NCI-H748 (cell line): ENCODE results near the gene TMEM88.
"Not testable (repeated sequence)": the region's sequence is repeated elsewhere in the genome, so short reads cannot be mapped to it uniquely, and the experiment has no call there.

Experiments
- DNase-seq: peaks from one replicate; lab custom pipeline; 2025; ENCODE audit not compliant: unreplicated experiment; lab: John Stamatoyannopoulos, UW

TMEM88 gene, protein sequence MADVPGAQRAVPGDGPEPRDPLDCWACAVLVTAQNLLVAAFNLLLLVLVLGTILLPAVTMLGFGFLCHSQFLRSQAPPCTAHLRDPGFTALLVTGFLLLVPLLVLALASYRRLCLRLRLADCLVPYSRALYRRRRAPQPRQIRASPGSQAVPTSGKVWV

DNA sequence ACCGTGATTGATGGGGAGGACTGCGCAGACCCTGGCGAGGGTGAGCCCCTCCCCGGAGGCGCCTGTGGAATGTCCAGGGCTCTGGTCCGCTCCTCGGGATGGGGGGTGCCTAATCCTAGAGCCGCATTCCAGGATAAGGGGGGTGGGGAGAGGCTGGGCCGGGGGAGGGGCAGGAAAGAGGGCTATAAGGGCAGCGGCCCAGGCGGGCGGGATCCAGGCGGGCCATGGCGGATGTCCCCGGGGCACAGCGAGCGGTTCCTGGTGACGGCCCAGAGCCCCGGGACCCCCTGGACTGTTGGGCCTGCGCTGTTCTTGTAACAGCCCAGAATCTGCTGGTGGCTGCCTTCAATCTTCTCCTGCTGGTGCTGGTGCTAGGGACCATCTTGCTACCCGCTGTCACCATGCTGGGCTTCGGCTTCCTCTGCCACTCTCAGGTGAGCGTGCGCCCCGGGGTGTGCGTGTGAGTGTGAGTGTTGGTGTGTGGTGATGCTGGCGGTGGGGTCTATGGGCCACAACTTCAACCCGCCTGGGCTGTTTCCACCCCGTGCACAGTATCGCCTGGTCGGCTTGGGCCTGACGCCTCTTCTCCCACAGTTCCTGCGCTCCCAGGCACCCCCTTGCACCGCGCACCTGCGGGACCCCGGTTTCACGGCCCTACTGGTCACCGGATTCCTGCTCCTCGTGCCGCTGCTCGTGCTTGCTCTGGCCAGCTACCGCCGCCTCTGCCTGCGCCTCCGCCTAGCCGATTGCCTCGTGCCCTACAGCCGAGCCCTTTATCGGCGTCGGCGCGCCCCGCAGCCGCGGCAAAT, at the start of gene TMEM88:
Gene TMEM88 (plus strand): TSS at position 216 of the 809 bp plus-strand sequence. CDS start 9 bp downstream, at position 225.
- peak; percentile 51 for DNase-seq

DNA sequence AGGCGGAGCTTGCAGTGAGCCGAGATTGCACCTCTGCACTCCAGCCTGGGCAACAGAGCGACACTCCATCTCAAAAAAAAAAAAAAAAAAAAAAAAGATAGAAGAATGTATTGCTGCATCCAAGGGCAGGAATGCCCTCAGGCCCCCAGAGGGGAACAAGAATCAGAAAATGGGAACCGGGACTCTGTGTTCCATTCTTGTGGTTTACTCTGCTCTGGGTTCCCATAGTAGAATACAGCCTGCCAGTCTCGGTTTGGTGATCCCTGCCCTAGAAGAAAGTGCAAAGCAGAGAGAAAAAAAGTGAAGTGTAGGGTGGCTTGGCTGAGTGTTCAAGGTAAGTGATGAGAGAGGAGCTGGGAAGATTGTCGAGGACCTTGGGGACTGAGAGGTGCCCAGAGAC, 48.3 kb upstream of the TMEM88 start:
- DNase-seq = no peak

DNA sequence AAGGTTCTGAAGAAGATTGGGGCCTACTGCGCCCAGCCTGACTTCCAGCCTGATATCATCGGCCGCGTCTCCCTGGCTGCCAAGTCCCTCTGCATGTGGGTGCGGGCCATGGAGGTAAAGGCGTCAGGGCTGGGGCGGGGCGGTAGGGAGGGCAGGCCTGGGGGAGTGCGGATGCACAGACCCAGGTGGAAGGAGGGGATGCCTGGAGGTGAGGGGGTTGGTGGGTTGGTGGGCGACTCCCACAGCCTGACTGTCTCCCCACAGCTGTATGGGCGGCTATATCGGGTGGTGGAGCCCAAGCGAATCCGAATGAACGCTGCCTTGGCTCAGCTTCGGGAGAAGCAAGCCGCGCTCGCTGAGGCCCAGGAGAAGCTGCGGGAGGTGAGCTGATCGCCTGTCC, 47.7 kb upstream of the TMEM88 start:
- DNase-seq = no peak

DNA sequence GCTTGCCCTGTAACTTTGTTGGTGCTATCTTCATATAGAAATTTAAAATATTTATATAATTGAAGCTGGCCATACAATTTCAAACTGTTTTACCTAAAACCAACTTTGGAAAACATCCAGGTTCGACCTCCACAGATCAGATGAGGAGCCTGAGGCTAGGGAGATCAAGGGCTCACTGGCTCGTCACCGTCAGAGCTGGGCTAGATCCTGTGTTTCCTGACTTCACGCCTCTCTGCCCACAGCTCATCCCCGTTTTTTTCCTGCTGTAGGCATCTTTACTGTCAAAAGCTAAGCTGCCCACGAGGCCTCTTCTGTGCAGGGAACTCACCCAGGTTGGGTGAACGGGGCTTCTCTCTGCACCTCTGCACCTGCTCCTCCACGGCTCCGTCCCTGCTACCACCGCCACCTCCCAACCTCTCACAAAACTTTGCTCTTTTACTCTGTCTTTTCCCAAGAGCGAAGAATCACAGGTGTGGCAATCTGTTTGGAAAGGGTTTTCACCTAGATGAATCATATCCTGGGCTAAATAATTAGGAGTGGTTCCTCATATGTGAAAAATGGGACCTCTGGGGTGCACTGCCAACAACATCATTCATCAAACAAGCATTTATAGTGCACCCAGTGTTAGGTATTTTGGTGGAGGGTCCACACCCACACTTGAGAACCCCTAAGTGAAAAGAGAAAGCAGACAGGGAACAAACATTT, 45.6 kb upstream of the TMEM88 start:
- no peak for DNase-seq

DNA sequence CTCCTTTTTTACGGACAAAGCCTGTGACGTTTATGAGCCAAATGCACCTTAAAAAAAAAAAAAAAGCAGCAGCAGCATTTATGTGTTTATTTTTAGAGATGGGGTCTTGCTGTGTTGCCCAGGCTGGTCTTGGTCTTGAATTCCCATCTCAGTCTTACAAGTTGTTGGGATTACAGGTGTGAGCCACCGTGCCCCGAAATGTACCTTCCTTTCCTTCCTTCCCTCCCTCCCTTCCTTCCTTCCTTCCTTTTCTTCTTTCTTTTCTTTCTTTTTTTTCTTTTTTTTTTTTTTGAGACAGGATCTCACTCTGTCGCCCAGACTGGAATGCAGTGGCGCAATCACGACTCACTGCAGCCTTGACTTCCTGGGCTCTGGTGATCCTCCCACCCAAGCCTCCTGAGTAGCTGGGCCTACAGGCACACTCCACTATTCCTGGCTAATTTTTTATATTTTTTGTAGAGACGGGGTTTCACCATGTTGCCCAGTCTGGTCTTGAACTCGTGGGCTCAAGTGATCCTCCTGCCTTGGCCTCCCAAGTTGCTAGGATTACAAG, 45.0 kb upstream of the TMEM88 start:
- not testable (repeated sequence) for DNase-seq

DNA sequence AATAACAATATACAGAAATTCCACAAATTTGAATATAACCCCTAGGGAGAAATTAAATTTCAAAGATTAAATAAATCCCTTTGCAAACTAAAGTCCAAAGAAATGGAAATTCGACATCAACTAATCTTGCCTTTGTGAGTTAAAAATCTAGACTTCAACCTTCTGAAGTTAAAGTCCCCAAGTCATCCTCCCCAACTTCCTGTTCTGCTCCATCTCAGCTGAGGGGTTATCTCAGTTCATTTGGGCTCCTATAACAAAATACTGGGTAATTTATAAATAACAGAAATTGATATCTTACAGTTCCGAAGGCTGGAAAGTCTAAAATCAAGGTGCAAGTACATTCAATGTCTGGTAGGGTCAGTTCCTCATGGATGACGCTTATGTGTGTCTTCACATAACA, 43.6 kb upstream of the TMEM88 start:
- no peak for DNase-seq

DNA sequence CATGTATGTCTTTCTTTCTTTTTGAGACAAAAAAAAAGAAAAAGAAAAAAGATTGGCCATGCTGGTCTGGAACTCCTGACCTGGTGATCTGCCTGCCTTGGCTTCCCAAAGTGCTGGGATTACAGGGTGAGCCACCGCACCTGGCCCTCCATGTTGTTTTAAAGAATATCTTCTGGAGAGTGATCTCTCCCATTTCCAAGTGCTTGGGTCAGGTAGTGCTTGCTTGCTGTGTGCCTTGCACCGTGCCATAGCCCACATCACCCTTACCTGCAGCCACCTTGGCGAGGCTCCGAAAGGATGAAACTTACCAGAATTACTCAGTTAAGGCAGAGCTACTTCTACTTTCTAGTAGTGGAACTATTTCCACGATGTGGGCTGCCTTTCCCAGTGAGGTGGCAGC, 39.9 kb upstream of the TMEM88 start:
- no peak for DNase-seq

DNA sequence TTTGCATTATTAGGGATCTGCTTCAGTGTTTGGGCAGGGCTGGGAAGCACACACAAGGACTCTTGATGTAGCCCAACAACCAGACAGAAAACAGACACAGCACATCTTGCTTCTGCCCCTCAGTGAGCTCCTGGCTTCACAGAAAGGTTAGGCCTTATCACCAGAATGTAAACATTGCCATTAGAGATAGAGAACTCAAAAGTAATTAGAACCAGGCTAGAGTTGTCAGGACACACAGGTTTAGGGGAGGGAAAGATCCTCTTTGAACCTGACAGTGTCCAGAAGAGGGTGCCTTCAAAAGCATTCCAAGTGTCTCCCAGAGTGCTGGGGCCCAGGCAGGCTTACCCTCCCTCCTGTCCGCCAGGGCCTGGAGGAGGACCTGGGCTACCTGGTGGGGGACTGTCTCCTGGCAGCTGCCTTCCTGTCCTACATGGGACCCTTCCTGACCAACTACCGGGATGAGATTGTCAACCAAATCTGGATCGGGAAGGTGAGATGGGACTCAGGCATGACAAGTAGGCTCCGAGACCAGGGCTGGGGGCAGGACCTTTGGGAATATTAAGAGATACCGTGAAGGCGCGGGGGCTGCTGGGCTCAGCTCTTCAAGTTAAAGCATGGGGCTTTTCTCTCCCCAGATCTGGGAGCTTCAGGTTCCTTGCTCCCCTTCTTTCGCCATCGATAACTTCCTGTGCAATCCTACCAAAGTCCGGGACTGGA, 37.8 kb upstream of the TMEM88 start:
- DNase-seq = no peak

DNA sequence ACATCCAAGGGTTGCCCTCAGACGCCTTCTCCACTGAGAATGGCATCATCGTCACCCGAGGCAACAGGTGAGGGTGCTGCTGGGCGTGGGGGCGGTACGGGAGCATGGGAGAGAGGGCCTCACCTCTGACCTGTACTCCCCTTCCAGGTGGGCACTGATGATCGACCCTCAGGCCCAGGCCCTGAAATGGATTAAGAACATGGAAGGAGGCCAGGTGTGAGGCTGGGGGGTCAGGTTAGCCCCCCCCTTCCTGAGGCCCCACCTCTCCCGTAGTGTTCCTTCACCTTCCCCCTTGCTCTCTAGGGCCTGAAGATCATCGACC, 37.3 kb upstream of the TMEM88 start:
- no peak for DNase-seq

DNA sequence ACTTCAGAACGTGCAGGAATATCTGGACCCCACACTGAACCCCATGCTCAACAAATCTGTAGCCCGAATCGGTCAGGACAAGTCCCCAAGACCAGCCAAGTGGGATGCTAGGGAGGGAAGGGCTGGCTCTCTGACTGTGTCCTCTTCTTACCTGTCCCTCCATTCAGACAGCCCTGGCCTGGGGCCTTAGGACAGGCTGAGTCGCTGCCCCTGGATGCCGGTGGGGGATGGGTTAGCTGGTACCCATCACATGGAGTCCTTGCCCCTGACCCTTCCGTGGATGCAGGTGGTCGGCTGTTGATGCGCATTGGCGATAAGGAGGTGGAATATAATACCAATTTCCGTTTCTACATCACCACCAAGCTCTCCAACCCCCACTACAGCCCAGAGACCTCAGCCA, 36.8 kb upstream of the TMEM88 start:
- no peak for DNase-seq

DNA sequence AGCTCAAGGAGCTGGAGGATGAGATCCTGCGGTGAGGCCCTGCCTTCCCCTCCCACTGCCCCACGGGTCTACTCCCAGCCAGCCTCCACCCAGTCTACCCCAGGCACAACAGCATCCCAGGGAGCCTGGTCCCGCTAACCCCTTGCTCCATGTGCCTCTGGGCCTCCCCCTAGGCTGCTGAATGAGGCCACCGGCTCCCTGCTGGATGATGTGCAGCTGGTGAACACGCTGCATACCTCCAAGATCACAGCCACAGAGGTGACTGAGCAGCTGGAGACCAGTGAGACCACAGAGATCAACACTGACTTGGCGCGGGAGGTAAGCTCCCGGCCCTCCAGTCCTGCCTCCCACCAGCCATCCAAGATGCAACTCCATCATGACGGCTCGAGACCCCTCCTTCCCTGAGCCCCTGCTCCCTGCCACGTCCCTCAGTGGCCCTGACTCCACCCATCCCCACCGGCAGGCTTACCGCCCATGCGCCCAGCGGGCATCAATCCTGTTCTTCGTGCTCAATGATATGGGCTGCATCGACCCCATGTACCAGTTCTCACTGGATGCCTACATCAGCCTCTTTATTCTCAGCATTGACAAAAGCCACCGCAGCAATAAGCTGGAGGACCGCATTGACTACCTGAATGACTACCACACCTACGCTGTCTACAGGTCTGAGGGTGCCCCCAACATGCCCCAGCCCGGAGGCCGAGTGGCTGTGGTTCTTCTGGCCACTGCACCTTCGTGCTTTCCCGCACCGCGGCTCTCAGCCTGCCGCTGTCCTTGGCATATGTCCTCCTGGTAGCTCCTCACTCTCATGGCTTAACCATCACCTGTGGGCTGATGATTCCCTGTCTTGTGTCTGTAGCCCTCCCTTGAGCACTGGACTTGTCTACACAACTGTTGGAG, 35.9 kb upstream of the TMEM88 start:
- no peak for DNase-seq

DNA sequence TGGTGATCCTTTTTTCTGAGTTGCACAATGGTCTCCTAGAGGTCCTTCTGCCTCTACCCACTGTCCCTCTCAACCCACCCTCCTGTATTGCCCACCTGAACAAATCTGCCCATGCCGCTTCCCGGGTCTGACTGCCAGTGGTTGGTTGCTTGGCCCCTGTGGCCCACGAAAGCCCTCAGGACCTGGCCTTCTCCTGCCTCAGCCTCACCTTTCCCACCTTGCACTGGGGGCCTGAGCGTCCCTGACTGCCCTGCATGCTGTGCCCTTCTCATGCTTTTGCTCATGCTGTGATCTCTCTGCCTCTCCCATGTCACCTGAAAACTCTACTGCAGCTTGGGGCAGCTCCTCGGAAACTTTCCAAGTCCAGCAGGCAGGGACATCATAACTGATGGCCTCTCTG, 34.6 kb upstream of the TMEM88 start:
- DNase-seq = no peak

DNA sequence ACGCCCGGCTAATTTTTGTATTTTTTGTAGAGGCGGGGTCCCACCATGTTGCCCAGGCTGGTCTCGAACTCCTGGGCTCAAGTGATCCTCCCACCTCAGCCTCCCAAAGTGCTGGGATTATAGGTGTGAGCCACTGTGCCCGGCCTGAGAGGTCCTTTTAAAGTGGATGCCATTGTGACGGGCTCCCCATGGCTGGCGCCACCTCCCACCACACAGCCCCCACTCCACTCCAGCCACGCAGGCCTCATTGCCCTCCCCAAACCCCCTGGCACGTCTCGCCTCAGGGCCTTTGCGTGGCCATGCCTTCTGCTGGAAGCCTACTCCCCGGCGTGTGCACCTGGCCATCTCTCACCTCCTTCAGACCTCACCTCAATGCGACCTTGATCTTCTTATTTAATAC, 32.7 kb upstream of the TMEM88 start:
- no peak for DNase-seq

DNA sequence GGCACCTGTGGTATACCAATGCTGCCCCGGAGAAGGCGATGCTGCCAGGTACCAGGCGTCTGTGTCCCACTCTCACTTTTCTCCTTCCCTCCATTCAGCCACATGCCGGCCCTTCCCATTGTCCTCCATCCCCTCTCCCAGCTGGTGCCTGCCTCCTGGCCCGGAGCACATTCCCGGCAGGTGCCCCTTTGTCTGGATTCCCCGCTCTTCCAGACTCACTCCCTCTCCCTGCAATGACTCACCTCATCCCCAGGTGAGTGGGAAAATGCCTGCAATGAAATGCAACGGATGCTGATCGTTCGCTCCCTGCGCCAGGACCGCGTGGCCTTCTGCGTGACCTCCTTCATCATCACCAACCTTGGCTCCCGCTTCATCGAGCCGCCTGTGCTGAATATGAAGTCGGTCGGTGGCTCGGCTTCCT, 31.3 kb upstream of the TMEM88 start:
- DNase-seq = no peak

DNA sequence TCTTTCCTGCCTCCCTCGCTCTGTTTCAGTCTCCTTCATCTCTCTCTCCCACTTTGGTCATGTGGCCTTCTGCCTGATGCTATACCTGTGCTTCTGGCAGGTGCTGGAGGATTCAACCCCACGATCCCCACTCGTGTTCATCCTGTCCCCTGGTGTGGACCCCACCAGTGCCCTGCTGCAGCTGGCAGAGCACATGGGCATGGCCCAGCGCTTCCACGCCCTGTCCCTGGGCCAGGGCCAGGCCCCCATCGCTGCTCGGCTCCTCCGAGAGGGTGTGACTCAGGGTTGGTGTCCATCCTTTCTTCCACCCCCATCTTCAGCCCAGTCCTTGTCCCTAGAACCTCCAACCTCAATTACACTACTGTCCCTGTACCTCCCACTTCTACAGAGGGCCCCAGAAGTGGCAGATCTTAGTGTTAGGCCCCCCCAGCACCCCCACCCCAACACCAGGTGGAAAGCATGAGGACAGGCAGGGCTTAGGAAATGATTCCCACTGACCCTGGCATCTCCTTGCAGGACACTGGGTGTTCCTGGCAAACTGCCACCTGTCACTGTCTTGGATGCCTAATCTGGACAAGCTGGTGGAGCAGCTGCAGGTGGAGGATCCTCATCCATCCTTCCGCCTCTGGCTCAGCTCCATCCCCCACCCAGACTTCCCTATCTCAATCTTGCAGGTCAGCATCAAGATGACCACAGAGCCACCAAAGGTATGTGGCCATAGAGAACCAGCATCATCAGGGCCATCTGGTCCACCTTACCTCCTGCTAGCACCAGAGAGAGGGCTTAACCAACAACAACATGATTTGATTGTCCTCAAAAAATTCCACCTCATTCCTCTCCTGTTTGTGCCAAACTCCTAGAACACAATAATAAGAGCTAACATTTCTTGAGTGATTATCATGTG, 30.6 kb upstream of the TMEM88 start:
- DNase-seq = no peak

DNA sequence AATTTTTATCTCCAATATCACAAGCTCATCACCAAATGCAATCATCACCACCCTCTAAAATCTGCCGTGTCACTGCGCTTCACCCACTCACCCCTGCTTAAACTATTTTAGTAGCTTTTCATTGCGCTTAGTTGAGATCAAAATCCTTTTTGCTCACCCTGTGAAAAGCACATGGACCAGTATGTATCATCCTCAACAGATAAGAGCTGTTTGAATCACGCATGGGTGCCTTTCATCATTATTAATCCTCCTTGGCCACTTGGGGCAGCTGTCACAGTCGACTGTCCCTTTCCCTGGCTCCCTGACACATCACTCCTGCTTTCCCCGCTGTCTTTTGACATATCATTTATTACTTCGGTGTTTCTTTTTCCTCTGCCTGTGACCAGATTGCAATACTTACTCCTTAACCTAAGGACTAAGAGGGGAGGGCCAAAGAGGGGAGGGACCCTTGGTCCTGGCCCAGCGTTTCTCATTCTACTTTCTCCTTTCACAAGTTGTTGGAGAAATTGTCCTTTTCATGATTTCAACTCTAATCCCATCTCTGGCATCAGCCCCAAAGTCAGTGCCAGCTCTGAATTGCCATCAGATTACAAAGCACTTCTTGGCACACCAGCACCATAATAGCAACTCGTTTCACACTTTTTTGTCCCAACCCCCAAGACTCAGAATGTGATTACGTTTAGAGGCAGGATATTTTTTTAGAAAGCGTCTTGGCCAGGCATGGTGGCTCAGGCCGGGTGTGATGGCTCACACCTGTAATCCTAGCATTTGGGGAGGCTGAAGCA, 29.5 kb upstream of the TMEM88 start:
- DNase-seq = peak; percentile 30

DNA sequence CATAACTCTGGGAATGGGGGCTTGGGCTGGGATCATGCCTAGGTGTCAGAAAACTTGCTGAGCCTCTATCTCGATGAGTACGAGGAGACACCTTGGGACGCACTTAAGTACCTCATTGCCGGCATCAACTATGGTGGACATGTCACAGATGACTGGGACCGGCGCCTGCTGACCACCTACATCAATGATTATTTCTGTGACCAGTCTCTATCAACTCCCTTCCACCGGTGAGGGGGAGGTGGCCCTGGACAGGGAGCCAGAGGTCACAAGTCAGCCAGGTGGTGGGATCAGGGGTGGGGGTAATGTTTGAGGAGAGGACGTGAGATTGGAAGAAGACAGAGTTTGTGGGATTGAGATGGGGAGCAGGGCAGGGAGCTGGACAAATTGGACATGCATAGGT, 24.2 kb upstream of the TMEM88 start:
- no peak for DNase-seq

DNA sequence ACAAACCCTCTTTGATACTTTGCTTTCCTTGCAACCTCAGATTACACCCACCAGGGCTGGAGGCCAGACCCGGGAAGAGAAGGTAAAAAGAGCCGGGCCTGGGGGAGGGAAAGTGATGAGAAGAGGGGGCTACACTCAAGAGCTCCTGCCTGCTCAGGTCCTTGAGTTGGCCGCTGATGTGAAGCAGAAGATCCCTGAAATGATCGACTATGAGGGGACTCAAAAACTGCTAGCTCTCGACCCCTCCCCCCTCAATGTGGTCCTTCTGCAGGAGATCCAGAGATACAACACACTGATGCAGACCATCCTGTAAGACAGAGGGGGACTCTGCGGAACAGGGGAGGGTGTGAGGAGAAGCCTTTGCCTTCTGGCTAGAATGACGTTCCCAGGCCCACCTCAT, 23.6 kb upstream of the TMEM88 start:
- DNase-seq = no peak

DNA sequence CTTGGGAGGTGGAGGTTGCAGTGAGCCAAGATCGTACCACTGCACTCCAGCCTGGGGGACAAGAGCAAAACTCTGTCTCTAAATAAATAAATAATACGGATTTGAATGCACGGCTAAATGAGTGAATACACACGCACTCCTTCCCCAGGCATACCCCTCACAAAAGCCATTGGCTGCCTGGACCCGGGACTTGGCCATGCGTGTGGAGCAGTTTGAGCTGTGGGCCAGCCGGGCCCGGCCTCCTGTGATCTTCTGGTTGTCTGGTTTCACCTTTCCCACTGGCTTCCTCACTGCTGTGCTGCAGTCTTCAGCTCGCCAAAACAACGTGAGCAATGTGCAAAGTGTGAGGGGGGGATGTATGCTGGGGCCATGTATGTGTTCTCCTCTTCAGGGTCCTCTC, 22.4 kb upstream of the TMEM88 start:
- no peak for DNase-seq
